GM12878 (cell line): ENCODE results near the gene SLX9.

ENCODE experiments used
- CBX3 ChIP-seq: fragments of 200-600 bp; sonication (generic); IDR thresholded peaks from 2 replicates; pipeline ENCODE4 v1.6.1; 2016; ENCODE audit warnings: low read depth, borderline replicate concordance
- CBX5 ChIP-seq: sonication (generic); IDR thresholded peaks from 2 replicates; pipeline ENCODE4 v1.6.1; 2016; ENCODE audit warnings: low read depth, moderate library complexity, mild to moderate bottlenecking, inconsistent platforms
- JUNB ChIP-seq: IDR thresholded peaks from 2 replicates; pipeline ENCODE4 v1.6.1; 2016; ENCODE audit warnings: antibody characterized with exemption, mild to moderate bottlenecking
- POLR2A ChIP-seq: IDR thresholded peaks from 2 replicates; pipeline ENCODE4 v1.6.1; 2011; ENCODE audit warnings: low read depth, mild to moderate bottlenecking, low read length
- SP1 ChIP-seq: IDR thresholded peaks from one replicate; pipeline ENCODE4 v1.6.1; 2011; ENCODE audit warnings: low read depth, low read length
- TF ChIP-seq, protein P1 (sequence below): IDR thresholded peaks from 2 replicates; pipeline ENCODE4 v1.6.1; 2011; ENCODE audit warnings: low read depth, low read length, improper control_type of control experiment, borderline replicate concordance

DNA sequence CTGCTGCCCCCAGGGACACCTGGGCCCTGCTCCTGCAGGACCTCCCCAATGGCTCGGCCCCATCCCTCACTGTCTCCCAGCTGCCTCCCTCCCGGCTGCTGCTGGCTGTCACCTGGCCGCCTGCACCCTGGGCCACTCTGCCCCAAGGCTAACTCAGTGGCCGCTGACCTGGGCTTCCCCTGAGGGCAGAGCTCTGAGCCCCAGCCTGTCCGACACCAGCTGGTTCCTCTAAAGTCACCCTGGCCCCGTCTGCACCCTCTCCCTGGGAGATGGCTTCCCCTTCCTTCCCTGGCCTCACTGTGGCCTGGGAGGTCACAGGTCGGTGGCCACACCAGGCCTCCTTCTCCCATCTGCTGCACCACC lies 34.1 kb upstream of the SLX9 start:
- TF ChIP-seq POLR2A (no peak), CBX5 (no peak), CBX3 (no peak), SP1 (no peak), JUNB (no peak)
- TF ChIP-seq, protein P1, sequence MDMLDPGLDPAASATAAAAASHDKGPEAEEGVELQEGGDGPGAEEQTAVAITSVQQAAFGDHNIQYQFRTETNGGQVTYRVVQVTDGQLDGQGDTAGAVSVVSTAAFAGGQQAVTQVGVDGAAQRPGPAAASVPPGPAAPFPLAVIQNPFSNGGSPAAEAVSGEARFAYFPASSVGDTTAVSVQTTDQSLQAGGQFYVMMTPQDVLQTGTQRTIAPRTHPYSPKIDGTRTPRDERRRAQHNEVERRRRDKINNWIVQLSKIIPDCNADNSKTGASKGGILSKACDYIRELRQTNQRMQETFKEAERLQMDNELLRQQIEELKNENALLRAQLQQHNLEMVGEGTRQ, result no peak
